HepG2 (cell line): ENCODE data around the gene UBE2R2. TPM values are rescaled to one million over a fixed set of nuclear protein-coding genes. Genes with fewer than 3 reads are reported as not detected.

Experiments
- ATAC-seq: fragments of 200-7000 bp; cut with Tn5 transposase; 3 replicates; pipeline ENCODE4 v1.9.1; 2020; ENCODE audit warnings: mild to moderate bottlenecking, moderate library complexity
- BruUV-seq: library from RNA; stranded (reverse); fragments of 400-500 nt; replicated peaks from 2 replicates; lab custom pipeline; 2021; lab: Mats Ljungman, UMichigan
- CTCF ChIA-PET: fragments of 300-600 bp; formaldehyde crosslinking; extraction: SDS; loops from one replicate; lab custom pipeline; 2021; ENCODE audit warnings: low total read pairs, inconsistent platforms, low intra/inter-chr PET ratio; lab: Yijun Ruan, JAX
- POLR2A ChIA-PET: fragments of 350-600 bp; sonication (Branson Sonifier 250); formaldehyde crosslinking; loops from one replicate; lab custom pipeline; 2020; ENCODE audit warnings: antibody characterized with exemption, inconsistent platforms; lab: Yijun Ruan, JAX
- DNase-seq: peaks from one replicate; pipeline ENCODE4 v3.0.0-alpha.2; 2015; ENCODE audit warnings: low spot score
- FAIRE-seq: peaks from 3 replicates; lab custom pipeline; 2011; peaks lifted over from hg19 to GRCh38; lab: Jason Lieb, UNC
- H2AFZ ChIP-seq: one replicate; pipeline ENCODE4 v1.6.1; 2011; ENCODE audit warnings: low read length, inconsistent platforms
- H3K27ac ChIP-seq: fragments of 300-600 bp; 3 replicates; pipeline ENCODE4 v1.8.0; 2011; ENCODE audit warnings: mixed run types, mild to moderate bottlenecking, mixed read lengths, low read length, inconsistent platforms; ENCODE audit not compliant: insufficient read depth; ENCODE audit errors: extremely low read length
- H3K27me3 ChIP-seq, 2 experiments: fragments of 200-600 bp in 1 of 2; 2 replicates in 1 of 2; 3 replicates in 1 of 2; pipeline versions ENCODE4 v1.6.0 to v1.8.0; 2011; ENCODE audit warnings: low read length in 2 of 2, mild to moderate bottlenecking in 2 of 2, moderate library complexity in 2 of 2, inconsistent platforms in 1 of 2; ENCODE audit not compliant: insufficient read depth in 2 of 2, control insufficient read depth in 1 of 2
- H3K36me3 ChIP-seq, 2 experiments: fragments of 200-600 bp in 1 of 2; replicated peaks in 1 of 2; 2 replicates in 1 of 2; 3 replicates in 1 of 2; pipeline versions ENCODE4 v1.5.1 to v1.8.0; 2011; ENCODE audit warnings: low read length in 2 of 2, inconsistent platforms in 1 of 2; ENCODE audit not compliant: insufficient read depth in 2 of 2, control insufficient read depth in 1 of 2
- H3K4me1 ChIP-seq: 2 replicates; pipeline ENCODE4 v1.5.1; 2012; ENCODE audit warnings: low read length, inconsistent platforms; ENCODE audit not compliant: insufficient read depth
- H3K4me2 ChIP-seq: 2 replicates; pipeline ENCODE4 v1.6.0; 2011; ENCODE audit warnings: low read depth, low read length, inconsistent platforms
- H3K4me3 ChIP-seq, 3 experiments: fragments of 200-600 bp in 1 of 3; sonication (generic), shearing (Covaris generic) in 1 of 3; replicated peaks in 1 of 3; 2 replicates each; pipeline ENCODE4 v1.5.1; 2011 to 2016; ENCODE audit warnings: low read length in 3 of 3, inconsistent platforms in 2 of 3, low read depth in 2 of 3, mild to moderate bottlenecking in 2 of 3, control low read depth in 1 of 3, mixed read lengths in 1 of 3; ENCODE audit not compliant: insufficient read depth in 1 of 3
- H3K79me2 ChIP-seq: one replicate; pipeline ENCODE4 v1.6.1; 2011; ENCODE audit warnings: low read length, inconsistent platforms; ENCODE audit not compliant: insufficient read depth
- H3K9ac ChIP-seq: 2 replicates; pipeline ENCODE4 v1.6.0; 2011; ENCODE audit warnings: mild to moderate bottlenecking, low read depth, low read length, inconsistent platforms; ENCODE audit not compliant: insufficient read depth
- H3K9me3 ChIP-seq: 2 replicates; pipeline ENCODE4 v1.5.1; 2012; ENCODE audit warnings: mild to moderate bottlenecking, low read length
- H4K20me1 ChIP-seq: 2 replicates; pipeline ENCODE4 v1.6.0; 2011; ENCODE audit warnings: inconsistent platforms, mild to moderate bottlenecking, low read length, moderate library complexity; ENCODE audit not compliant: insufficient read depth
- HNRNPK ChIP-seq: fragments of 200-400 bp; formaldehyde crosslinking; IDR thresholded peaks from 2 replicates; pipeline ENCODE4 v1.6.1; 2018; ENCODE audit warnings: low read length, low read depth, moderate library complexity, mild to moderate bottlenecking; ENCODE audit not compliant: poor library complexity, severe bottlenecking
- KLF16 ChIP-seq, 2 experiments: sonication (generic) in 1 of 2; formaldehyde crosslinking in 1 of 2; IDR thresholded peaks; 2 replicates each; pipeline versions ENCODE4 v1.6.1 to v1.8.0; 2016 to 2023; ENCODE audit warnings: missing genetic modification reagents in 2 of 2, missing compliant biosample characterization in 1 of 2
- RBAK ChIP-seq: sonication (generic); formaldehyde crosslinking; IDR thresholded peaks from 2 replicates; pipeline ENCODE4 v1.5.1; 2020; ENCODE audit warnings: mild to moderate bottlenecking, missing genetic modification reagents
- TAF15 ChIP-seq: fragments of 200-400 bp; formaldehyde crosslinking; IDR thresholded peaks from one replicate; pipeline ENCODE4 v1.6.1; 2018; ENCODE audit warnings: mild to moderate bottlenecking, low read depth, low read length; ENCODE audit not compliant: poor library complexity, severe bottlenecking
- ZNF605 ChIP-seq: sonication (generic); formaldehyde crosslinking; IDR thresholded peaks from 2 replicates; pipeline ENCODE4 v1.8.0; 2022; ENCODE audit warnings: mild to moderate bottlenecking, missing genetic modification reagents
- ZNF782 ChIP-seq: sonication (generic); formaldehyde crosslinking; IDR thresholded peaks from 2 replicates; pipeline ENCODE4 v1.4.0; 2020; ENCODE audit warnings: missing genetic modification reagents, mild to moderate bottlenecking, borderline replicate concordance
- WGBS: methylation state at CpG from one replicate; pipeline ENCODE4 v1.1.6; 2017; ENCODE audit warnings: low lambda C conversion rate; 5-methylcytosine and 5-hydroxymethylcytosine counted together
- in situ Hi-C: cut with HindIII; loops from 2 replicates; pipeline ENCODE4 v1.10.0; 2017; ENCODE audit warnings: low pct_unique_long_range_greater_than_20kb; ENCODE audit not compliant: extremely low pct_ligation_motif_present
- intact Hi-C: fragments of 100-400 bp; cut with micrococcal nuclease; formaldehyde crosslinking; loops from one replicate; pipeline ENCODE4 v1.10.0; 2022; ENCODE audit not compliant: unreplicated experiment
- polyA plus RNA-seq, 8 experiments: library from polyadenylated mRNA; depleted of rRNA in 3 of 8; stranded (reverse) in 7 of 8; unstranded in 1 of 8; fragments of >200 nt; fragmentation: Illumina TruSeq in 4 of 8; extraction: Trizol in 4 of 8; gene quantifications; 2 replicates each; pipeline versions ENCODE4 v1.2.1 to v1.2.3, GENCODE V29; 2011 to 2016; ENCODE audit warnings: low read depth in 4 of 8, missing spikeins in 1 of 8, mixed read lengths in 1 of 8; ENCODE audit not compliant: insufficient read depth in 1 of 8
- total RNA-seq, 5 experiments: library from RNA; depleted of rRNA; stranded (reverse); fragments of >200 nt; fragmentation: Illumina TruSeq; extraction: Trizol; gene quantifications; 2 replicates each; pipeline ENCODE4 v1.2.3, GENCODE V29; 2016; ENCODE audit warnings: low read depth in 1 of 5
- TF ChIP-seq, protein P1 (sequence below): sonication (generic); formaldehyde crosslinking; conservative IDR thresholded peaks from 2 replicates; pipeline ENCODE4 v1.5.0; 2020; ENCODE audit warnings: missing genetic modification reagents

Gene UBE2R2
- total and polyA plus RNA-seq, 2 of the 13 experiments (the other 11 are each of a cell fraction or from before 2014, with no cell fraction given), result 14.8 to 20.9 TPM

DNA sequence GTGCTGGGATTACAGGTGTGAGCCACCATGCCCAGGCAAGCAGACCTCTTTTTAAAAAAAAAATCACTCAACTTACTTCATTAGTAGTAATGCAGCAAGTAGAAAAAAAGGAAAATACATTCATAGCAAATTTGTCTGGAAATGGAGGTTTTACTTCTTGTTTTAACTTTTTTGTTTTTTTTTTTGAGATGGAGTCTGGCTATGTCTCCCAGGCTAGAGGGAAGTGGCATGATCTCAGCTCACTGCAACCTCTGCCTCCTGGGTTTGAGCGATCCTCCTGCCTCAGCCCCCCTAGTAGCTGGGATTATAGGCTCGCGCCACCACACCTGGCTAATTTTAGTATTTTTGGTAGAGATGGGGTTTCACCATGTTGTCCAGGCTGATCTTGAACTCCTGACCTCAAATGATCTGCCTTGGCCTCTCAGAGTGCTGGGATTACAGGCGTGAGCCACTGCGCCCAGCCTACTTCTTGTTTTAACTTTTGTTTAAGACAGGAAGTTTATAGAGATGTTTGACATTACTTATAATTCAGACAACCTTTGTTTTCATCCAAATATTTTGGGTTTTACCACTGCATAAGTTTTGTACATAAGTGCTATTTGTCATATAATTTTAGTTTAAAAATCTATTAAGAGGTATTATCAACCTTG is 26.5 kb downstream of the UBE2R2 start:
- H3K9me3 ChIP-seq, result no peaks in the 10 kb centered on the region
- no peaks in the 10 kb centered on the region for H3K27me3 ChIP-seq
- DNase-seq, result no peak
- WGBS, result over 99% methylated on average over 5 of the region's 5 CpGs
- no peak for TF ChIP-seq RBAK (CRISPR knock-in tag)
- TF ChIP-seq HNRNPK, result no peak
- no peak for TF ChIP-seq TAF15
- no peak for TF ChIP-seq ZNF782 (CRISPR knock-in tag)
- TF ChIP-seq, all 625 proteins: peak for 0
- H3K27ac ChIP-seq, result no peak overlapping the region
- intact Hi-C loops, result no loop called here
- FAIRE-seq (no peak), ATAC-seq (no peak)
- H3K4me3 ChIP-seq, result no peak overlapping the region
- peaks cover 27% of the 10 kb centered on the region for H3K4me1 ChIP-seq
- H3K79me2 ChIP-seq, result peaks cover 92% of the 10 kb centered on the region
- H2AFZ ChIP-seq, result no peak overlapping the region
- ChIA-PET CTCF (no interaction called here), POLR2A (interaction anchor here (1.3 kb wide), 1 partner anchor 16 kb away, joined by 3 read pairs; no protein-coding TSS in a partner anchor)
- no peak overlapping the region for H3K4me2 ChIP-seq
- no peaks in the 10 kb centered on the region for H3K36me3 ChIP-seq
- peaks cover 43% of the 10 kb centered on the region for H4K20me1 ChIP-seq
- in situ Hi-C loops, result no loop called here
- no peak overlapping the region for H3K9ac ChIP-seq
- BruUV-seq, result no TSS peak

DNA sequence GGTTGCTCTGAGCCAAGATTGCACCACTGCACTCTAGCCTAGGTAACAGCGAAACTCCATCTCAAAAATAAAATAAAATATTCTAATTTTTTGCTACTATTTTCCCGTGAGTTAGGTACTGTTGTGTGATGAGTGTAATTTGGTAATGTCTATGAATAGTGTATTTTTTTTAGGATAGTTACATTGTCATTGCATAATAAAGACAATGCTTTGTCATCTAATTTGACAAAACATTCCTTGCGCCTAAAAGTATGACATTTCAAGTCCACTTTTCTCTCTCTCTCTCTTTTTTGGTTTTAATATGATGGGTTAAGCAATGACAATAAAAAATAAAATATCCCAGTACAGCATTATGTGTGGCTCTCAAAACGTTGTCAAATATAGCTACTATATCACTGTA is 29.3 kb downstream of the UBE2R2 start:
- H3K79me2 ChIP-seq, result peaks cover 90% of the 10 kb centered on the region
- no peaks in the 10 kb centered on the region for H3K27me3 ChIP-seq
- DNase-seq (no peak), ATAC-seq (no peak), FAIRE-seq (no peak)
- WGBS, result 96% methylated on average over 4 of the region's 4 CpGs
- H2AFZ ChIP-seq, result no peak overlapping the region
- CTCF ChIA-PET, result no interaction called here
- no TSS peak for BruUV-seq
- POLR2A ChIA-PET, result no interaction called here
- H3K4me2 ChIP-seq, result no peak overlapping the region; the same call in 1 of the 2 replicates
- in situ Hi-C loops (no loop called here), intact Hi-C loops (no loop called here)
- H3K4me3 ChIP-seq, result no peak overlapping the region
- H4K20me1 ChIP-seq, result peaks cover 53% of the 10 kb centered on the region
- no peaks in the 10 kb centered on the region for H3K9me3 ChIP-seq
- H3K9ac ChIP-seq, result no peak overlapping the region
- peaks cover 49% of the 10 kb centered on the region for H3K4me1 ChIP-seq
- H3K27ac ChIP-seq, result no peak overlapping the region
- H3K36me3 ChIP-seq, result 0 out of 5 replicates have a peak, but pooled peaks cover 0 to 3% of the 10 kb centered on the region in 2 experiments
- TF ChIP-seq, protein P1, sequence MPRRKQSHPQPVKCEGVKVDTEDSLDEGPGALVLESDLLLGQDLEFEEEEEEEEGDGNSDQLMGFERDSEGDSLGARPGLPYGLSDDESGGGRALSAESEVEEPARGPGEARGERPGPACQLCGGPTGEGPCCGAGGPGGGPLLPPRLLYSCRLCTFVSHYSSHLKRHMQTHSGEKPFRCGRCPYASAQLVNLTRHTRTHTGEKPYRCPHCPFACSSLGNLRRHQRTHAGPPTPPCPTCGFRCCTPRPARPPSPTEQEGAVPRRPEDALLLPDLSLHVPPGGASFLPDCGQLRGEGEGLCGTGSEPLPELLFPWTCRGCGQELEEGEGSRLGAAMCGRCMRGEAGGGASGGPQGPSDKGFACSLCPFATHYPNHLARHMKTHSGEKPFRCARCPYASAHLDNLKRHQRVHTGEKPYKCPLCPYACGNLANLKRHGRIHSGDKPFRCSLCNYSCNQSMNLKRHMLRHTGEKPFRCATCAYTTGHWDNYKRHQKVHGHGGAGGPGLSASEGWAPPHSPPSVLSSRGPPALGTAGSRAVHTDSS (CRISPR knock-in tag), result no peak
- TF ChIP-seq KLF16 (CRISPR knock-in tag; IDR thresholded peaks at IDR 0.05) (no peak), ZNF605 (no peak)
